IPS-NIHi7 (cell line): ENCODE data around the gene CIAO3.
"Not testable (repeated sequence)": the region's sequence is repeated elsewhere in the genome, so short reads cannot be mapped to it uniquely, and the experiment has no call there.

Source experiments
- DNase-seq: peaks from one replicate; pipeline ENCODE4 v3.0.0; 2012; ENCODE audit warnings: mixed read lengths; ENCODE audit errors: extremely low spot score

The CIAO3 gene

GRCh38 chr16:694187-694862 is 46.5 kb downstream of the CIAO3 start:
- no peak for DNase-seq

- DNase-seq: no peak
Observed at GRCh38 chr16:693766-694165, 47.0 kb downstream of the CIAO3 start.

DNA sequence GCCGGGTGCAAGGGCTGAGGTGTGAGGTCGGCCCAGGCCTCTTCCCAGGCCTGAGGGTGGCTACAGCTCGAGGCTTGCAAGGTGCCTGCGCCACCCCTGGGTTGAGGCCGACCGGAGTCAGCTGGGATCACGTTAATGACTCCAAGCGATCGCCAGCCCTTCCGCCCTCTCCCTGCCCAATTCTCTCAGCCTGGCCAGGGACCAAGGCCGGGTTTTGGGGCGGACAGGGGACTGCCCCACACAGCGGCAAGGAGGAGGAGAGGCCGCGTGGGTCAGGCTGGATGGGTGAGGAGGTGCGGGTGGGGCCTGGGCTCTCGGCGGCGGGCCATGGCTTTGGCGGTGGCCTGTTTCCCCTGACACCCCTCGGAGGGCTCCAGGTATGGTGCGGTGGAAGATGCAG is 47.4 kb downstream of the CIAO3 start:
- DNase-seq: no peak

DNA sequence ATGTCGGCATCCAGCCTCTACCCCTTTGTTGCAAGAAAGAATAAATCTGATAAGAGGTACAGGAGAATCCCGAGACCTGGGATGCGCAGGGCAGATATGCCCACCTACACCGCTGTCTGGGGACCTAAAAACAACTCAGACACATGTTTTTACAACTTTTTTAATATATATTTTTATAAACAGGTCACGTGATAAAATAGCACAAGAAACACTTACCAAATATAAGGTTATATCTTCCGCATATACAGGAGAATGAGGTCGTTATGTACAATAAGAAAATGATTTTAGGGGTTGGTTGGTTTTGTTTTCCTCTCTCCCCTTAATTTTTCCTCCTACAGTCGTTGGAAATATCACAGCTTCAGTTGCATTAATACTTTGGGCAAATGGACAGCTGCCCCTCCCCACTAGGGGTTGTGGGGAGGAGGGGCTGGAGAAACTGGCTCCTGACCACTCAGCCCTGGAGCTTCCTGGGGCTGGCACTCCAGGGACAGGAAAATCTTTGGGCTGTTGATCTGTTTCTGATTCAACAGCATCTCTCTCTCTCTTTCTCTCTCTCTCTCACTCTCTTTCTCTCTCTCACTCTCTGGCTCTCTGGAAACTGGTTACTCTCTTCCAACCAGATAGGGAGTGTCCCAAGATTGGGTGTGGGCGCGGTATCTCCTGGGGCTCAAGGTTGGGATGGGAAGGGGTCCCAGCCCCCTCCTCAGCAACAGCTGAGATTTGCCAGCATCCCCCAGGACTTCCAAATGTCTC is 48.3 kb downstream of the CIAO3 start:
- no peak for DNase-seq

GRCh38 chr16:691242-691641 is 49.6 kb downstream of the CIAO3 start:
- not testable (repeated sequence) for DNase-seq

GRCh38 chr16:689175-689897 is 51.5 kb downstream of the CIAO3 start:
- DNase-seq: no peak

- DNase-seq: no peak
Observed at GRCh38 chr16:687499-687898, 53.3 kb downstream of the CIAO3 start.

DNA sequence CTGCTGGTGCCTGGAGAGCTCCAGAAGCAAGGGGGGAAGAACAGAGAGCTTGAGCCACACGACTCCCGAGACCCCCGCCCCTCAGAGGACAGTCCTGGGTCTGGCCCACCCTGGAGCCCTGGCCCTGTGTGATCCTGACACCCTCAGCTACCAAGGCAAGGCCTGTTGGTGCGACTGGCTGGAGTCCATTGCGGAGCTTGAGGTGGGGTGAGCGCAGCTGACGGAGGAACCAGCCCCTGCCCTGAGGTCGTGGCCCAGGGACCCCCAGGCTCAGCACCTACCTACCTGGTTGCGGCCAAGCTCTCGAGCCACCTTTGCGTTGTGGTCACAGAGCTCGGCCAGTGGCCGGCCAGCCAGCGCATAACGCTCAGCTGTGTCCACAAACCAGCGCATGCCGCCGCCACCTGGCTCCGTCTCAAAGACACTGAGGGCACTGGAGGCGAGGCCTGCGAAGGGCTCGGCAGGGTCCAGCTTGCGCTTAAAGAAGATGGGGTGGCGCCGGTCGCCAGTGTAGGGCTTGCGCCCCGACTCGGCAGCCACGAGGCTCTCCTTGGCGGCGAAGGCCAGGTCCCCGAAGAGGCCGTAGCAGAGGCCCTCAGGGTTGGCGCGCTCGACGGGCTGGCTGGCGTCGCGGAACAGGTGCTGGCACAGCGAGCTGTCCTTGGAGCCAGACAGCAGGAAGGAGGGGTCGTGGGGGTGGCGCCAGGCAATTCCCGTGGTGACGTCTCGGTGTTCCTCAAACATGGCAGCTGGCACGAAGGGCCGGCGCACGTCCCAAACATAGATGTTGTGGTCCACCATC is 54.1 kb downstream of the CIAO3 start:
- DNase-seq: no peak

DNA sequence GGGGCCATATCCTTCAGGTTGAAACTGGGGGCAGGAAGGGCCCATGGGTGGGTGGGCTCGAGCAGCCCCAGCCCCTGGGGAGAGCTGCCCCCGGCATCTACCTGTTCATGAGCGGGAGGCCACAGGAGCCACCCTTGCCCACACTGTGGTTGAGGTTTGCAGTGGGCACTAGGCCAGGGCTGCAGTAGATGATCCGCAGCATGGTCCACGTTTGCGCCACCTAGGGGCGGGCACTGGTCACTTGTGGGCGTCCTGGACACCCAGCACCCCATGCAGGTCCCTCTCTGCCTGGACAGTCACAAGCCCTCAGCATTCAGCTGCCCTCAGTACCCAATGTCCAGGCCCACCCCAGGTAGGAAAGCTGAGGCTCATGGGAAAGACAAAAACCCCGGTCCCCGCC is 54.8 kb downstream of the CIAO3 start:
- no peak for DNase-seq

DNA sequence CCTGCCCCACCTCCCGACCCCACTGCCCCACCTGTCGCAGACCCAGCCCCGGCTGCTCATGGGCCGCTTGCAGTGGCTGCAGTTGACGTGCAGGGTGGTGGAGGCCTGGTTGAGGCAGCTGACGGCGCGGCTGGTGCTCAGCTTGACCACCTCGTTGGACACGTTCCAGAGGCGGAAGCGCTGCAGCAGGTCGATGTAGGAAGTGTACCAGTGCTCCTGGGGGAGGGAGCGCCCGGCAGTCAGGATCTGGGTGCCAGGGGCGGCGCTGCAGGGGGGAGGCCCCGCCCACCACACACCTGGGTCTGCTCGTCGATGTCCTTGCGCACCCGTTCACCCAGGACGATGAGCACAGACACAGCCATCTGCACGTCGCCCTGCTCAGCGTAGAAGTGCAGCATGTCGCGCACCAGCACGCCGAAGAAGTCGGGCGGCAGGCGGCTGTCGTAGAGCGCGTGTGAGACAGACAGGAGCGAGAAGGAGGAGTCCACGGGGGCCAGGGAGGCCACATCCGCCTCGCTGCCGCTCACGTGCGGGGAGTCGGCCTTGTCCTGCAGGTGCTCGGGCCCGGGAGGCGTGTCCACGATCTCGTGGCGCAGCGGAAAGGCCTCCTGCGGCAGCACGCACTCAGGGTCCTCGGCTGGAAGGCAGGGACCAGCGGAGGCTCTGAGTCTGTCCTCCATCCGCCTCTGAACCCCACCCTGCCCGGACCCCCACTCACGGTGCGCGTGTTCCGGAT is 55.7 kb downstream of the CIAO3 start:
- no peak for DNase-seq

DNA sequence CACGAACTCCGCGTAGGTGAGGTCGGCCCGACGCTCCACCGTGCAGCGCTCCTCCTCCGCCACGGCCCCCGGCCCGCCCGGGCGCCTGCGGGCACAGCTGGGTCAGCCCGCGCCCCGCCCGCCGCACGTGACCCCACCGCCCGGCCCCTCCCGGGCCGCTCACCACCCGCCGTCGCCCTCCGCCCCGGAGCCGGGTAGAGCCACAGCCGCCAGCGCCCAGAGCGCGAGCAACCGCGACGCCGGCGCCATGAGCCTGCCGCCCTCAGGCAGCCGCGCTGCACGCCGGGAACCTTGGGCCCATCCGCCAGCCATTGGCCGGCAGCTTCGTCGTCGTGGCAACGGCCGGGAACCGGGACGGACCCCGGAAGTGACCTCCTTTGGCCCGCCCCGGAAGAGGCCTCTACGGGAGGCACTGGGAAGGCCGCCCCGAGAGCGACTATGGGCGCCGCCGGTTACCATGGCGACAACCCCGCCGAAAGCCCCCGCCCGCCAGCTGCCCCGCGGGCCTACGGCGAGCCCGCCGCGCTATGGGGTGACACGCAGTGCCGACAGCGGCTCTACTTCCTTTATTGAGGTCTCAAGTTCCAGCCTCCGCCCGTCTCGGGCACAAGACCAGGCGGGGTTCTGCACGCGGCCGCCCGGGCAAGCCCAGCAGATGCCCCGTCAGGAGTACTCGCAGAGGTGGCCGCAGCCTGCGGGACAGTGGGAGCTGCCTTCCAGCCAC is 56.6 kb downstream of the CIAO3 start, which contains the start of gene JMJD8:
Gene JMJD8, minus strand, starts transcription at position 264 of the 724 bp plus-strand sequence. Its CDS starts 15 bp downstream, at position 249.
- peak; percentile 94 for DNase-seq

DNA sequence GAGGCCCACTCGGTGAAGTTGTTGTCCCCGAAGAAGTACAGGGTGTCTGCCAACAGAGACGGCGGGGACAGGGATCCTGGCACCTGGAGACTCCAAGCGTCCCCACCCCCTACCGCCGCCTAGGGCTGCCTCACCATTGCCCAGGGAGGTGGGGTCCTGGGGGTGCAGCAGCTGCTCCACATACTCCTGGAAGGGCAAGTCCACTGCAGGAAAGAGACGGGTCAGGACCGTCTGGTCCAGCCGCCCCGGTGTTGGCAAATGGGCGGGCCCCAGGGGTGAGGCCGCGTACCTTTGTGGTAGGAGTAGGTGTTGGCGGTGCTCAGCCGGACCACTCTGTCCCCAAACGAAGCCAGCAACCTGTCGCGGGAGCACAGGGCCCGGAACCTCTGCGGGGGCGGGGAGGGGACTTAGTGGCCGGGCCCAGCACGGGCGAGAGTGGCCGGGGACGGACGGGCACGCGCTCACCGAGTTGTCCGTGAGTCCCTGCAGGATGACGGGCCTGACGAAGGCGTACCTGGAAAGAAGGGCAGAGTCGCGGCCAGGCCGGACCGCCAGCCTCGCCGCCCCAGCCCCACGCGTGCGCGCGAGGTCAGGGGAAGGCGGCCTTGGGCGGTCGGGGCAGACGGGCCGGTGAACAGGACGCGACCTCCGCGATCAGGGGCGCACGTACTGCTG is 57.3 kb downstream of the CIAO3 start:
- no peak for DNase-seq

DNA sequence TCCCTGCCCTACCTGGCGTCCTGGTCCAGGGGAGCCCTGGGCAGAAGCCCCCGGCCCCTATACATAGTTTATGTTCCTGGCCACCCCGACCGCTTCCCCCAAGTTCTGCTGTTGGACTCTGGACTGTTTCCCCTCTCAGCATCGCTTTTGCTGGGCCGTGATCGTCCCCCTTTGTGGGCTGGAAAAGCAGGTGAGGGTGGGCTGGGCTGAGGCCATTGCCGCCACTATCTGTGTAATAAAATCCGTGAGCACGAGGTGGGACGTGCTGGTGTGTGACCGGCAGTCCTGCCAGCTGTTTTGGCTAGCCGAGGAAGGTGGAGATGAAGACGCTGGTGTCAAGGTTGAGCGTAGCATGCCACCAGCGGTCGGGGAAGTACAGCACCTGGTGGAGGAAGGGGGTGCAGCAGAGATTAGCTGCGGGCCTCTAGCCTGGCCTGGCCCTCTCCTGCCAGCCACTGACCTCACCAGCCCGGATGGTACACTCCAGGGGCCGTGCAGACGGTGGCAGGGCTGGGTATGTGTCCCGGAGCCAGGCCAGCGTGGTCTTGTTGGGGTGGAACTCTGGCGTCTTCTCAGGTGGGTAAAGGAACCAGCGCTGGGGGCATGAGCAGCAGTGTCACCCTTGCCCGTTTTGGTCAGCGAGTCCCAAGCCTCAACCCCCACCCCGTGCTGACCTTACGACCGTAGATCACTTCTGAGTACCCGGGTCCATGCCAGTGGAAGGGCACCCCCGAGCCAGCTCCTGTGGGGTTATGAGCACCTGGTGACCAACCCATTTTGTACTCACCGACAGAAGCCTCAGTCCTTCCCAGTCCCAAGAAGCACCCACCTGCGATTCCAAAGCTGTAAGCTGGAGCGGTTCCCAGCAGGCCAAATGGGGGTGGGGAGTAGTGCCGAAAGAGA is 58.1 kb downstream of the CIAO3 start:
- no peak for DNase-seq

- DNase-seq: no peak
Observed at GRCh38 chr16:681746-682427, 58.9 kb downstream of the CIAO3 start.

GRCh38 chr16:680967-681745 is 59.6 kb downstream of the CIAO3 start:
- no peak for DNase-seq

DNA sequence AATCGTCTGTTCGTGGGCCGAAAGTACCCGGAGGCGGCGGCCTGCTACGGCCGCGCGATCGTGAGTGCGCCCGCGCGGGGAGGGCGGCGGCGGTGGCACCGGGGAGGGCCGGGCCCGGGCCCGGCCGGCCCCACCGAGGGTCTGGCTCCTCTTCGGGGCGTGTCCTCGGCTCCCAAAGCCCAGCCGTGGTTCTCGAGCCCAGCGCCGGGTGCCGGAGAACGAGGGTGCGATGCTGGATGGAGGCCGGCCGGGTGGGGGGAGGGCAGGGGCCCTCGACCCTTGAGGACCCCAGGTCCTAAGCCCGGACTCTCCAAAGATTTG is 60.2 kb downstream of the CIAO3 start:
- DNase-seq: no peak

- peak; percentile 87 for DNase-seq
Observed at GRCh38 chr16:679814-680624, 60.8 kb downstream of the CIAO3 start, which contains the start of gene STUB1. TSS of gene STUB1 (plus strand) at chr16:680410. CDS start at chr16:680526, 116 bp downstream.
